Ishikawa (cell line): Measurements from ENCODE around the gene KLHL25.

ENCODE experiments used
- CEBPB ChIP-seq: IDR thresholded peaks from 2 replicates; pipeline ENCODE4 v1.6.1; 2012
- CREB1 ChIP-seq: IDR thresholded peaks from 2 replicates; pipeline ENCODE4 v1.6.1; 2012; ENCODE audit warnings: low read depth
- EGR1 ChIP-seq: IDR thresholded peaks from 2 replicates; pipeline ENCODE4 v1.6.1; 2012
- EP300 ChIP-seq: IDR thresholded peaks from 2 replicates; pipeline ENCODE4 v1.6.1; 2012; ENCODE audit warnings: borderline replicate concordance
- FOXM1 ChIP-seq: IDR thresholded peaks from 2 replicates; pipeline ENCODE4 v1.6.1; 2012; ENCODE audit warnings: low read depth, borderline replicate concordance
- MAX ChIP-seq: IDR thresholded peaks from 2 replicates; pipeline ENCODE4 v1.6.1; 2012
- NFIC ChIP-seq: IDR thresholded peaks from 2 replicates; pipeline ENCODE4 v1.6.1; 2012
- RAD21 ChIP-seq: IDR thresholded peaks from 2 replicates; pipeline ENCODE4 v1.6.1; 2012; ENCODE audit warnings: low read depth
- TAF1 ChIP-seq: IDR thresholded peaks from 2 replicates; pipeline ENCODE4 v1.6.1; 2012; ENCODE audit warnings: low read depth, mild to moderate bottlenecking
- TCF12 ChIP-seq: IDR thresholded peaks from 2 replicates; pipeline ENCODE4 v1.6.1; 2012; ENCODE audit warnings: low read depth
- TEAD4 ChIP-seq: IDR thresholded peaks from 2 replicates; pipeline ENCODE4 v1.6.1; 2012
- USF1 ChIP-seq: IDR thresholded peaks from 2 replicates; pipeline ENCODE4 v1.6.1; 2012
- YY1 ChIP-seq: IDR thresholded peaks from 2 replicates; pipeline ENCODE4 v1.6.1; 2012; ENCODE audit warnings: low read depth
- ZBTB7A ChIP-seq: IDR thresholded peaks from 2 replicates; pipeline ENCODE4 v1.6.1; 2012; ENCODE audit warnings: low read depth
- TF ChIP-seq, protein P1 (sequence below): IDR thresholded peaks from 2 replicates; pipeline ENCODE4 v1.6.1; 2012; ENCODE audit warnings: low read depth, mild to moderate bottlenecking

The KLHL25 gene

DNA sequence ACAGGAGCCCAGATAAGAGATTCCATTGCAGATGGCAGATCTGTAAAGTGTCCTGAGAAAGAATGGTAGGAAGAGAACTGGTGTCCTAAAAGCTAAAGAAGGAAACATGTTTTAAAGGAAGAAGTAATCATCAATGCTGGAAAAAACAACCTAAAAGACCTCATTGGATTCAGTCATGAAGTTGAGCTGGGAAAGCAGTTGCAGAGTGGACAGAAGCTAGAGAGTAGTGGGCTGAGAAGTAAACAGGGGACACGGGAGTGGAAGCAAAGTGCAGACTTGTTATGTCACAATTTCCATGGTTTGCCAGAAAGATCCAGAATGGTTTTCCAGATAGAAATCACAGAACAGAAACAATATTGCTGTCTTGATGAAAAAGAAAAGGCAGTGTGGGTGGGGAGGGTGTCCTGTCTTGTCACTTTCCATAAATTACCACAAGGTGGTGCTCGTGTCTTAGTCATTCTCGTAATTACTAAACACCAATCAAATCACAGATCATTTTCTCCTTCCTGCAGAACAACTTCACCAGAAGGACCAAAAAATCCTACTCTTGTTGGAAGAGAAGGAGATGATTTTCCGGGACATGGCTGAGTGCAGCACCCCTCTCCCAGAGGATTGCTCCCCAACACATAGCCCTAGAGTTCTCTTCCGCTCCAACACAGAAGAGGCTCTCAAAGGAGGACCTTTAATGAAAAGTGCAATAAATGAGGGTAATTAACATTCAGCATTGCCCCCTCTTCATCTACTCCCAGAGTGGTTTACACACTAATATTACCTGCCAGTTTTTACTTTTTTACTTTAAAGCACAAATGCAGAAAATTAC is 64.5 kb downstream of the KLHL25 start:
- TF ChIP-seq ZBTB7A (no peak), YY1 (no peak), RAD21 (peak; percentile 84)

DNA sequence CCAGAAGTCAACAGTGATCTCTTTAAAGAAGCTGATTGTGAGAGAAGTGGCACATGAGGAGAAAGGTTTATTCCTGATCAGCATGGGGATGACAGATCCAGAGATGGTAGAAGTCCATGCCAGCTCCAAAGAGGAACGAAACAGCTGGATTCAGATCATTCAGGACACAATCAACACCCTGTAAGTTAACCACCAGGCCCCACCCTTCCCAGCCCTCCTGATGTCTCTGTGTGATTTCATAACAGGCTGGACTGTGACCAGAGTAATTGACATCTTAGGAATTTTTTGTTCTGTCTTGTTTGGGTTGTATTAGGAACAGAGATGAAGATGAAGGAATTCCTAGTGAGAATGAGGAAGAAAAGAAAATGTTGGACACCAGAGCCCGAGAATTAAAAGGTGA is 67.7 kb downstream of the KLHL25 start:
- TF ChIP-seq YY1 (no peak), TEAD4 (no peak), NFIC (no peak), EP300 (no peak), USF1 (no peak), MAX (no peak), FOXM1 (no peak), CREB1 (no peak), ZBTB7A (no peak), EGR1 (no peak), CEBPB (no peak), TCF12 (no peak), RAD21 (no peak), TAF1 (no peak)
- TF ChIP-seq, protein P1, sequence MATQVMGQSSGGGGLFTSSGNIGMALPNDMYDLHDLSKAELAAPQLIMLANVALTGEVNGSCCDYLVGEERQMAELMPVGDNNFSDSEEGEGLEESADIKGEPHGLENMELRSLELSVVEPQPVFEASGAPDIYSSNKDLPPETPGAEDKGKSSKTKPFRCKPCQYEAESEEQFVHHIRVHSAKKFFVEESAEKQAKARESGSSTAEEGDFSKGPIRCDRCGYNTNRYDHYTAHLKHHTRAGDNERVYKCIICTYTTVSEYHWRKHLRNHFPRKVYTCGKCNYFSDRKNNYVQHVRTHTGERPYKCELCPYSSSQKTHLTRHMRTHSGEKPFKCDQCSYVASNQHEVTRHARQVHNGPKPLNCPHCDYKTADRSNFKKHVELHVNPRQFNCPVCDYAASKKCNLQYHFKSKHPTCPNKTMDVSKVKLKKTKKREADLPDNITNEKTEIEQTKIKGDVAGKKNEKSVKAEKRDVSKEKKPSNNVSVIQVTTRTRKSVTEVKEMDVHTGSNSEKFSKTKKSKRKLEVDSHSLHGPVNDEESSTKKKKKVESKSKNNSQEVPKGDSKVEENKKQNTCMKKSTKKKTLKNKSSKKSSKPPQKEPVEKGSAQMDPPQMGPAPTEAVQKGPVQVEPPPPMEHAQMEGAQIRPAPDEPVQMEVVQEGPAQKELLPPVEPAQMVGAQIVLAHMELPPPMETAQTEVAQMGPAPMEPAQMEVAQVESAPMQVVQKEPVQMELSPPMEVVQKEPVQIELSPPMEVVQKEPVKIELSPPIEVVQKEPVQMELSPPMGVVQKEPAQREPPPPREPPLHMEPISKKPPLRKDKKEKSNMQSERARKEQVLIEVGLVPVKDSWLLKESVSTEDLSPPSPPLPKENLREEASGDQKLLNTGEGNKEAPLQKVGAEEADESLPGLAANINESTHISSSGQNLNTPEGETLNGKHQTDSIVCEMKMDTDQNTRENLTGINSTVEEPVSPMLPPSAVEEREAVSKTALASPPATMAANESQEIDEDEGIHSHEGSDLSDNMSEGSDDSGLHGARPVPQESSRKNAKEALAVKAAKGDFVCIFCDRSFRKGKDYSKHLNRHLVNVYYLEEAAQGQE = no peak

GRCh38 chr15:85726454-85726853 is 68.3 kb downstream of the KLHL25 start:
- TF ChIP-seq ZBTB7A (no peak), FOXM1 (no peak), MAX (no peak), CREB1 (no peak), EGR1 (no peak), USF1 (no peak), TAF1 (no peak), NFIC (no peak), YY1 (no peak), EP300 (no peak), TCF12 (no peak)
- TF ChIP-seq, protein P1 = no peak

GRCh38 chr15:85725564-85725963 is 69.2 kb downstream of the KLHL25 start:
- TF ChIP-seq EGR1 (no peak), NFIC (no peak), MAX (no peak), TEAD4 (no peak), RAD21 (no peak), ZBTB7A (no peak), FOXM1 (no peak), CEBPB (no peak)
- TF ChIP-seq, protein P1 = no peak

- TF ChIP-seq MAX (no peak), CEBPB (no peak), NFIC (no peak), TAF1 (no peak), YY1 (no peak)
Measured at GRCh38 chr15:85725019-85725418, 69.7 kb downstream of the KLHL25 start.
